SK-N-SH (cell line): ENCODE results near the gene PCSK6. TPM values are rescaled to one million over a fixed set of nuclear protein-coding genes. Genes with fewer than 3 reads are reported as not detected.

Experiments used
- CHD2 ChIP-seq: fragments of 150-350 bp; IDR thresholded peaks from 2 replicates; pipeline ENCODE4 v1.6.1; 2018; ENCODE audit warnings: low read length; ENCODE audit not compliant: partially characterized antibody
- ELF1 ChIP-seq: IDR thresholded peaks from 2 replicates; pipeline ENCODE4 v1.4.0; 2012
- EP300 ChIP-seq, 2 experiments: IDR thresholded peaks; 2 replicates each; pipeline versions ENCODE4 v1.4.0 to v1.6.1; 2012; ENCODE audit warnings: borderline replicate concordance in 1 of 2, low read depth in 1 of 2, low read length in 1 of 2
- EZH2phosphoT487 ChIP-seq: fragments of 200-600 bp; sonication (generic); IDR thresholded peaks from 2 replicates; pipeline ENCODE4 v1.6.1; 2017; ENCODE audit warnings: low read depth, mixed run types, mild to moderate bottlenecking, antibody characterized with exemption, moderate library complexity, borderline replicate concordance
- FOSL2 ChIP-seq: IDR thresholded peaks from 2 replicates; pipeline ENCODE4 v1.4.0; 2012; ENCODE audit warnings: low read depth, mild to moderate bottlenecking, moderate library complexity, borderline replicate concordance
- FOXJ3 ChIP-seq: sonication (generic); formaldehyde crosslinking; IDR thresholded peaks from 2 replicates; pipeline ENCODE4 v1.5.1; 2020; ENCODE audit warnings: mild to moderate bottlenecking, missing genetic modification reagents
- FOXM1 ChIP-seq: IDR thresholded peaks from 2 replicates; pipeline ENCODE4 v1.4.0; 2012; ENCODE audit warnings: low read depth, mild to moderate bottlenecking
- MEF2A ChIP-seq: IDR thresholded peaks from 2 replicates; pipeline ENCODE4 v1.4.0; 2012; ENCODE audit warnings: low read depth, borderline replicate concordance
- NFIC ChIP-seq: IDR thresholded peaks from 2 replicates; pipeline ENCODE4 v1.4.0; 2012; ENCODE audit warnings: borderline replicate concordance
- NRF1 ChIP-seq: IDR thresholded peaks from 2 replicates; pipeline ENCODE4 v1.6.1; 2012; ENCODE audit warnings: low read depth, mild to moderate bottlenecking, low read length
- RAD21 ChIP-seq: IDR thresholded peaks from 2 replicates; pipeline ENCODE4 v1.6.1; 2012; ENCODE audit warnings: mild to moderate bottlenecking, low read length
- RCOR1 ChIP-seq: fragments of 150-350 bp; IDR thresholded peaks from 2 replicates; pipeline ENCODE4 v1.6.1; 2017; ENCODE audit warnings: antibody characterized with exemption, low read length
- RFX5 ChIP-seq: IDR thresholded peaks from 2 replicates; pipeline ENCODE4 v1.6.1; 2012; ENCODE audit warnings: mild to moderate bottlenecking, improper control_type of control experiment, low read length
- RXRA ChIP-seq: IDR thresholded peaks from 2 replicates; pipeline ENCODE4 v1.4.0; 2012; ENCODE audit warnings: low read depth, mild to moderate bottlenecking, borderline replicate concordance
- SIN3A ChIP-seq: IDR thresholded peaks from 2 replicates; pipeline ENCODE4 v1.6.1; 2012; ENCODE audit warnings: low read depth, mild to moderate bottlenecking, low read length, moderate library complexity, borderline replicate concordance
- SMC3 ChIP-seq: IDR thresholded peaks from 2 replicates; pipeline ENCODE4 v1.6.1; 2012; ENCODE audit warnings: low read depth, low read length, improper control_type of control experiment
- TCF12 ChIP-seq: IDR thresholded peaks from 2 replicates; pipeline ENCODE4 v1.4.0; 2012
- TEAD4 ChIP-seq: IDR thresholded peaks from 2 replicates; pipeline ENCODE4 v1.4.0; 2012; ENCODE audit warnings: mild to moderate bottlenecking, borderline replicate concordance; ENCODE audit not compliant: insufficient read depth
- YY1 ChIP-seq: IDR thresholded peaks from 2 replicates; pipeline ENCODE4 v1.4.0; 2012; ENCODE audit warnings: low read depth, mild to moderate bottlenecking
- polyA plus RNA-seq, 3 experiments: library from polyadenylated mRNA; depleted of rRNA; stranded (reverse); fragments of >200 nt; gene quantifications; 2 replicates each; pipeline ENCODE4 v1.2.3, GENCODE V29; 2012
- TF ChIP-seq, protein P1 (sequence below): fragments of 150-350 bp; IDR thresholded peaks from 2 replicates; pipeline ENCODE4 v1.6.1; 2017; ENCODE audit warnings: antibody characterized with exemption, low read length, low read depth, borderline replicate concordance
- TF ChIP-seq, protein P2 (sequence below): fragments of 150-350 bp; IDR thresholded peaks from 2 replicates; pipeline ENCODE4 v1.6.1; 2016; ENCODE audit warnings: mild to moderate bottlenecking, low read depth, low read length
- TF ChIP-seq, protein P3 (sequence below): IDR thresholded peaks from 2 replicates; pipeline ENCODE4; 2012

PCSK6 gene
- polyA plus RNA-seq, 1 of the 3 experiments (the other 2 are of a cell fraction), result 0.03 TPM

DNA sequence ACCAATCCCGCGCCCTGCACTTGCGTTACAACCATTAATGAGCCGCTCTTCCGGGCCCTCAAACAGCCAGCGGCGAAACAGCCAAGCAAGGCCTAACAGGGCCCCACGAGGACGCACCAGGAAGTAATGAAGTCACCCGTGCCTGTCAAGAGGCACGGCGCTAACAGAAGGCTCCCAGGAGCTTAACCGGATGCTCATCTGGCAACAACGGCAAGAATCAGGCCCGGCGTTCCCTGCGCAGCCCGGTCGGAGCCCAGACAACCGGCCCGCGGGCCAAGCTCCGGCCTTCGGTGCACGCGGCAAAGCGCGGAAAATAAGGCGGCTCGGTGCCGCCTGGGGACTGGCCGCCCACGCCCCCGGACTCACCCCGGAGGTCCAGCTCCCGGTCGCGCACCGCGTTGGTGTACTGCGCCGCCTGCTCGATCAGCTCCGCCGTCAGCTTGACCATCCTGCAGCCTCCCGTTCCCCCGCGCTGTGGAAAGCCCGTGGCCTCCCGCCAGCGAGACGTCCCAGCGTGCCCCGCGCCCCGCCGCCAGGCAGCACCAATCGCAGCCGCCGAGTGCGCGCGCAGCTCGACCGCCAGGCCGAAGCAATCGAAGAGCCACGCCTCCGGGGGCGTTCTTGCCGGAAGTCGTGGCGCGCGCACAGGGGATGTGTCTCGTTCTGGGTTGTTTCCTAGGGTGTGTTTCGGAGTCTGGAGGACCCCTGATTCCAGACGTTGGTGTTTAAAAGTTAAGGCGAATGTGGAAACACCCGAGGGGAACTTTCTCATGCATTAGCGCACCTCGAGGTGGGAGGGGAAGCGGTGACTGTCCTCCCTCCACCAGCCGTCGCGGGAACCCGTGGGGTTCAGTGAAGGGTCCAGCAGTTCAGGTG is 194.5 kb downstream of the PCSK6 start, which contains the start of gene SNRPA1 (continued):
- no peak for TF ChIP-seq FOXJ3 (CRISPR knock-in tag)
- peak; percentile 50 for TF ChIP-seq RCOR1
- TF ChIP-seq, protein P1, sequence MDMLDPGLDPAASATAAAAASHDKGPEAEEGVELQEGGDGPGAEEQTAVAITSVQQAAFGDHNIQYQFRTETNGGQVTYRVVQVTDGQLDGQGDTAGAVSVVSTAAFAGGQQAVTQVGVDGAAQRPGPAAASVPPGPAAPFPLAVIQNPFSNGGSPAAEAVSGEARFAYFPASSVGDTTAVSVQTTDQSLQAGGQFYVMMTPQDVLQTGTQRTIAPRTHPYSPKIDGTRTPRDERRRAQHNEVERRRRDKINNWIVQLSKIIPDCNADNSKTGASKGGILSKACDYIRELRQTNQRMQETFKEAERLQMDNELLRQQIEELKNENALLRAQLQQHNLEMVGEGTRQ, result no peak
- no peak for TF ChIP-seq MEF2A
- TF ChIP-seq, protein P2, sequence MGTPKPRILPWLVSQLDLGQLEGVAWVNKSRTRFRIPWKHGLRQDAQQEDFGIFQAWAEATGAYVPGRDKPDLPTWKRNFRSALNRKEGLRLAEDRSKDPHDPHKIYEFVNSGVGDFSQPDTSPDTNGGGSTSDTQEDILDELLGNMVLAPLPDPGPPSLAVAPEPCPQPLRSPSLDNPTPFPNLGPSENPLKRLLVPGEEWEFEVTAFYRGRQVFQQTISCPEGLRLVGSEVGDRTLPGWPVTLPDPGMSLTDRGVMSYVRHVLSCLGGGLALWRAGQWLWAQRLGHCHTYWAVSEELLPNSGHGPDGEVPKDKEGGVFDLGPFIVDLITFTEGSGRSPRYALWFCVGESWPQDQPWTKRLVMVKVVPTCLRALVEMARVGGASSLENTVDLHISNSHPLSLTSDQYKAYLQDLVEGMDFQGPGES, result no peak
- peak; percentile 59; the same call in 1 of the 2 replicates for TF ChIP-seq NRF1
- peak; percentile 26; the same call in 1 of the 2 replicates for TF ChIP-seq TCF12
- peak; percentile 89 for TF ChIP-seq ELF1
- peak; percentile 92 for TF ChIP-seq CHD2
- no peak for TF ChIP-seq RXRA
- TF ChIP-seq EP300 (IDR thresholded peaks at IDR 0.05; ENCODE audit: borderline replicate concordance in 1 of 2, low read depth in 1 of 2, low read length in 1 of 2), result 0 out of 4 replicates have a peak, but pooled peaks of 1 of the 2 experiments have one; percentile 18
- TF ChIP-seq SMC3, result no peak
- no peak for TF ChIP-seq TEAD4
- TF ChIP-seq EZH2phosphoT487, result no peak
- peak; percentile 92 for TF ChIP-seq SIN3A
- no peak for TF ChIP-seq FOXM1
- no peak for TF ChIP-seq RAD21
- no peak for TF ChIP-seq RFX5
- TF ChIP-seq FOSL2, result no peak
- peak; percentile 74 for TF ChIP-seq NFIC
- TF ChIP-seq YY1, result peak; percentile 27
- TF ChIP-seq, protein P3, sequence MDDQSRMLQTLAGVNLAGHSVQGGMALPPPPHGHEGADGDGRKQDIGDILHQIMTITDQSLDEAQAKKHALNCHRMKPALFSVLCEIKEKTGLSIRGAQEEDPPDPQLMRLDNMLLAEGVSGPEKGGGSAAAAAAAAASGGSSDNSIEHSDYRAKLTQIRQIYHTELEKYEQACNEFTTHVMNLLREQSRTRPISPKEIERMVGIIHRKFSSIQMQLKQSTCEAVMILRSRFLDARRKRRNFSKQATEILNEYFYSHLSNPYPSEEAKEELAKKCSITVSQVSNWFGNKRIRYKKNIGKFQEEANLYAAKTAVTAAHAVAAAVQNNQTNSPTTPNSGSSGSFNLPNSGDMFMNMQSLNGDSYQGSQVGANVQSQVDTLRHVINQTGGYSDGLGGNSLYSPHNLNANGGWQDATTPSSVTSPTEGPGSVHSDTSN, result no peak
- TF ChIP-seq, all 33 proteins: peak for 17
